ENCODE measurements around the gene STK32B.
"Not testable (repeated sequence)": the region's sequence is repeated elsewhere in the genome, so short reads cannot be mapped to it uniquely, and the experiment has no call there.

The STK32B gene

GRCh38 chr4:5165420-5166369 is 114.4 kb downstream of the STK32B start:
- DNase-seq = no peak

GRCh38 chr4:5166377-5166776 is 115.1 kb downstream of the STK32B start:
- DNase-seq = no peak

- DNase-seq = no peak
Observed at GRCh38 chr4:5168891-5169290, 117.6 kb downstream of the STK32B start.

GRCh38 chr4:5175836-5176235 is 124.6 kb downstream of the STK32B start:
- DNase-seq = not testable (repeated sequence)

GRCh38 chr4:5184606-5185005 is 133.3 kb downstream of the STK32B start:
- no peak for DNase-seq

GRCh38 chr4:5185551-5185950 is 134.3 kb downstream of the STK32B start:
- no peak for DNase-seq

GRCh38 chr4:5186271-5187064 is 135.2 kb downstream of the STK32B start:
- no peak for DNase-seq

GRCh38 chr4:5188130-5188529 is 136.8 kb downstream of the STK32B start:
- DNase-seq = no peak

GRCh38 chr4:5191831-5192230 is 140.6 kb downstream of the STK32B start:
- no peak for DNase-seq

- DNase-seq = no peak
Observed at GRCh38 chr4:5192271-5192670, 141.0 kb downstream of the STK32B start.

GRCh38 chr4:5192678-5193077 is 141.4 kb downstream of the STK32B start:
- no peak for DNase-seq

- DNase-seq = no peak
Observed at GRCh38 chr4:5198656-5199541, 147.6 kb downstream of the STK32B start.

- no peak for DNase-seq
Observed at GRCh38 chr4:5199912-5200311, 148.6 kb downstream of the STK32B start.

GRCh38 chr4:5200513-5200912 is 149.2 kb downstream of the STK32B start:
- DNase-seq = no peak

- DNase-seq = no peak
Observed at GRCh38 chr4:5203309-5203992, 152.2 kb downstream of the STK32B start.

GRCh38 chr4:5203993-5204310 is 152.7 kb downstream of the STK32B start:
- DNase-seq = no peak

- no peak for DNase-seq
Observed at GRCh38 chr4:5204781-5205180, 153.5 kb downstream of the STK32B start.

GRCh38 chr4:5206016-5206790 is 154.9 kb downstream of the STK32B start:
- DNase-seq = no peak

- no peak for DNase-seq
Observed at GRCh38 chr4:5209862-5210261, 158.6 kb downstream of the STK32B start.

GRCh38 chr4:5211282-5211839 is 160.1 kb downstream of the STK32B start:
- no peak for DNase-seq

Data from activated CD4-positive, alpha-beta T cell treated with anti-CD3 and anti-CD28 coated beads for 48 hours (primary cell).